ENCODE data around the gene APELA.
"Not testable (repeated sequence)": the region's sequence is repeated elsewhere in the genome, so short reads cannot be mapped to it uniquely, and the experiment has no call there.

Gene APELA

GRCh38 chr4:164927101-164927500 is 50.1 kb downstream of the APELA start:
- DNase-seq, result not testable (repeated sequence)

GRCh38 chr4:164930647-164931046 is 53.7 kb downstream of the APELA start:
- no peak for DNase-seq

GRCh38 chr4:164931551-164932324 is 54.8 kb downstream of the APELA start:
- DNase-seq, result no peak

GRCh38 chr4:164933244-164933643 is 56.3 kb downstream of the APELA start:
- DNase-seq, result no peak

GRCh38 chr4:164935363-164935762 is 58.4 kb downstream of the APELA start:
- no peak for DNase-seq

GRCh38 chr4:164935865-164936606 is 59.1 kb downstream of the APELA start:
- DNase-seq, result not testable (repeated sequence)

GRCh38 chr4:164937576-164938270 is 60.7 kb downstream of the APELA start:
- DNase-seq, result no peak

- DNase-seq, result no peak
Measured at GRCh38 chr4:164943192-164943591, 66.2 kb downstream of the APELA start.

- DNase-seq, result no peak
Measured at GRCh38 chr4:164945146-164945545, 68.2 kb downstream of the APELA start.

- DNase-seq, result no peak
Measured at GRCh38 chr4:164946810-164947209, 69.8 kb downstream of the APELA start.

Measured in CD4-positive, alpha-beta T cell treated with Interleukin-21 for 1 hour (primary cell).